Osteoblast (primary cell): ENCODE measurements around the gene C12orf75. TPM values are rescaled to one million over a fixed set of nuclear protein-coding genes. Genes with fewer than 3 reads are reported as not detected.

Source experiments
- DNase-seq: peaks from one replicate; pipeline ENCODE4 v3.0.0; 2011; ENCODE audit warnings: low spot score, mixed read lengths; ENCODE audit not compliant: insufficient read length; ENCODE audit errors: missing footprints
- H2AFZ ChIP-seq: 2 replicates; pipeline ENCODE4 v1.6.0; 2011; ENCODE audit warnings: mild to moderate bottlenecking, low read length
- H3K27ac ChIP-seq: 2 replicates; pipeline ENCODE4 v1.5.1; 2011; ENCODE audit warnings: mild to moderate bottlenecking, low read depth, low read length, moderate library complexity
- H3K27me3 ChIP-seq: 2 replicates; pipeline ENCODE4 v1.6.0; 2012; ENCODE audit warnings: mild to moderate bottlenecking, control low read depth, inconsistent platforms, low read length, moderate library complexity; ENCODE audit not compliant: insufficient read depth
- H3K36me3 ChIP-seq: 2 replicates; pipeline ENCODE4 v1.5.1; 2011; ENCODE audit warnings: mild to moderate bottlenecking, low read length, control low read depth, moderate library complexity; ENCODE audit not compliant: insufficient read depth
- H3K4me1 ChIP-seq: 2 replicates; pipeline ENCODE4 v1.5.1; 2011; ENCODE audit warnings: mild to moderate bottlenecking, low read length, control low read depth, moderate library complexity; ENCODE audit not compliant: insufficient read depth
- H3K4me2 ChIP-seq: 2 replicates; pipeline ENCODE4 v1.6.0; 2011; ENCODE audit warnings: mild to moderate bottlenecking, low read length; ENCODE audit not compliant: insufficient read depth
- H3K4me3 ChIP-seq: fragments of 200-600 bp; sonication (generic); 3 replicates; pipeline ENCODE4 v1.5.1; 2012; ENCODE audit warnings: mild to moderate bottlenecking, low read length, inconsistent platforms; ENCODE audit not compliant: insufficient read depth
- H3K79me2 ChIP-seq: 2 replicates; pipeline ENCODE4 v1.6.0; 2012; ENCODE audit warnings: mild to moderate bottlenecking, low read length, control low read depth, inconsistent platforms; ENCODE audit not compliant: insufficient read depth
- H3K9me3 ChIP-seq: 2 replicates; pipeline ENCODE4 v1.5.1; 2011; ENCODE audit warnings: low read depth, low read length, control low read depth
- H4K20me1 ChIP-seq: 2 replicates; pipeline ENCODE4 v1.6.0; 2012; ENCODE audit warnings: mild to moderate bottlenecking, low read length, control low read depth; ENCODE audit not compliant: insufficient read depth
- CTCF ChIP-seq: IDR thresholded peaks from 2 replicates; pipeline ENCODE4 v1.5.1; 2011; ENCODE audit warnings: mild to moderate bottlenecking, low read depth, low read length, moderate library complexity; ENCODE audit errors: extremely low read depth
- total RNA-seq: library from RNA; depleted of rRNA; stranded (reverse); fragments of >200 nt; gene quantifications from 2 replicates; pipeline ENCODE4 v1.2.3, GENCODE V29; 2012

C12orf75 gene
- total RNA-seq, 1 donor = 48.5 TPM

- Histone ChIP-seq H2AFZ (no peak overlapping the region), H3K4me2 (no peak overlapping the region), H3K79me2 (peaks cover 87% of the 10 kb centered on the region), H3K27ac (no peak overlapping the region), H3K9me3 (no peaks in the 10 kb centered on the region), H4K20me1 (peaks cover 5% of the 10 kb centered on the region), H3K4me3 (no peak overlapping the region), H3K36me3 (peaks cover 3% of the 10 kb centered on the region), H3K4me1 (peaks cover 20% of the 10 kb centered on the region), H3K27me3 (no peaks in the 10 kb centered on the region)
- no peak for DNase-seq
- TF ChIP-seq CTCF = no peak
Observed at GRCh38 chr12:105349138-105349537, 18.6 kb downstream of the C12orf75 start.

DNA sequence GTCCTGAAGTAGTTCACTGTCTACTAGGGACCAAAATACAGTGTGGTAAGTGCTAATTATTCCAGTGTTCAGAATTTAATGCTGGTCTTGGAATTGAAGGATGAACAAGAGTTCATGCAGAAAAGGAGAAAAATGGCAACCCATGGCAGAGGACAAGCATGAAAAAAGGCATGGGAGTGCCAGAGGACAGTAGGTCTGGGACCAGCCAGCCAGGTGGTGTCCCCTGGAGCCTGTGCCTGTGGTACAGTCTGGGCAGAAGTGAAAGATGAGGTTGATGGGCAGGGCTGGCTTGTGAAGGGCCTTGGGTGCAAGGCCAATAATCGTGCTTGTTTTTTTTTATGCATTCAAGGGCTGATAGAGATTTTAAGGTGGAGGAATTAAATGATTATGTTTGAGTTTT, 21.0 kb downstream of the C12orf75 start:
- peaks cover 31% of the 10 kb centered on the region for H3K4me1 ChIP-seq

GRCh38 chr12:105352052-105352451, 21.6 kb downstream of the C12orf75 start:
- no peak for DNase-seq
- Histone ChIP-seq H3K4me3 (no peak overlapping the region), H3K27me3 (no peaks in the 10 kb centered on the region), H3K36me3 (peaks cover 3% of the 10 kb centered on the region), H4K20me1 (peaks cover 5% of the 10 kb centered on the region), H2AFZ (no peak overlapping the region), H3K4me1 (peaks cover 36% of the 10 kb centered on the region), H3K79me2 (peaks cover 75% of the 10 kb centered on the region), H3K4me2 (no peak overlapping the region), H3K9me3 (no peaks in the 10 kb centered on the region), H3K27ac (no peak overlapping the region)
- no peak for TF ChIP-seq CTCF

More for the DNA sequence above, 21.0 kb downstream of the C12orf75 start:
- Histone ChIP-seq H4K20me1 (peaks cover 5% of the 10 kb centered on the region), H3K27me3 (no peaks in the 10 kb centered on the region), H3K27ac (no peak overlapping the region), H3K9me3 (no peaks in the 10 kb centered on the region), H3K4me3 (no peak overlapping the region), H3K79me2 (peaks cover 74% of the 10 kb centered on the region), H3K4me2 (no peak overlapping the region), H3K36me3 (peaks cover 3% of the 10 kb centered on the region), H2AFZ (no peak overlapping the region)
- DNase-seq = no peak
- TF ChIP-seq CTCF = no peak

- Histone ChIP-seq H3K9me3 (no peaks in the 10 kb centered on the region), H3K79me2 (peaks cover 75% of the 10 kb centered on the region), H3K36me3 (peaks cover 3% of the 10 kb centered on the region), H3K27me3 (no peaks in the 10 kb centered on the region), H3K4me1 (peaks cover 45% of the 10 kb centered on the region), H2AFZ (no peak overlapping the region), H3K27ac (peak overlapping the region; percentile 2), H3K4me3 (no peak overlapping the region), H4K20me1 (peaks cover 9% of the 10 kb centered on the region), H3K4me2 (no peak overlapping the region)
- DNase-seq = no peak
- TF ChIP-seq CTCF = no peak
Observed at GRCh38 chr12:105352940-105353635, 22.6 kb downstream of the C12orf75 start.
